HepG2 (cell line): Measurements from ENCODE around the gene MECR. TPM values are rescaled to one million over a fixed set of nuclear protein-coding genes. Genes with fewer than 3 reads are reported as not detected.

Experiments used
- CHD4 ChIP-seq: fragments of 200-600 bp; sonication (generic); IDR thresholded peaks from 2 replicates; pipeline ENCODE4 v1.7.0; 2017; ENCODE audit warnings: mild to moderate bottlenecking, low read length, borderline replicate concordance
- HDAC6 ChIP-seq: fragments of 200-600 bp; sonication (generic); IDR thresholded peaks from 2 replicates; pipeline ENCODE4 v1.7.0; 2017; ENCODE audit warnings: mild to moderate bottlenecking, antibody characterized with exemption, low read length, low read depth
- MEIS1 ChIP-seq: sonication (generic); formaldehyde crosslinking; IDR thresholded peaks from 2 replicates; pipeline ENCODE4 v1.9.0; 2021; ENCODE audit warnings: mild to moderate bottlenecking, missing genetic modification reagents, moderate library complexity, borderline replicate concordance
- MIER3 ChIP-seq: IDR thresholded peaks from 2 replicates; pipeline ENCODE4 v1.6.1; 2016; ENCODE audit warnings: missing compliant biosample characterization, borderline replicate concordance
- PLRG1 ChIP-seq: fragments of 450-650 bp; conservative IDR thresholded peaks from 2 replicates; pipeline ENCODE4 v1.6.1; 2016
- POLR2AphosphoS2 ChIP-seq: IDR thresholded peaks from 2 replicates; pipeline ENCODE4 v1.6.1; 2011; ENCODE audit warnings: low read depth, low read length, improper control_type of control experiment
- RFX1 ChIP-seq: fragments of 450-650 bp; IDR thresholded peaks from 2 replicates; pipeline ENCODE4 v1.6.1; 2017
- TARDBP ChIP-seq: sonication (generic); formaldehyde crosslinking; IDR thresholded peaks from 2 replicates; pipeline ENCODE4 v1.8.0; 2022; ENCODE audit warnings: mild to moderate bottlenecking, missing genetic modification reagents
- TGIF2 ChIP-seq: IDR thresholded peaks from 2 replicates; pipeline ENCODE4 v1.6.1; 2016; ENCODE audit warnings: control low read depth, missing compliant biosample characterization
- ZNF652 ChIP-seq: IDR thresholded peaks from 2 replicates; pipeline ENCODE4 v1.6.1; 2016; ENCODE audit warnings: low read depth, borderline replicate concordance
- polyA plus RNA-seq, 8 experiments: library from polyadenylated mRNA; depleted of rRNA in 3 of 8; stranded (reverse) in 7 of 8; unstranded in 1 of 8; fragments of >200 nt; fragmentation: Illumina TruSeq in 4 of 8; extraction: Trizol in 4 of 8; gene quantifications; 2 replicates each; pipeline versions ENCODE4 v1.2.1 to v1.2.3, GENCODE V29; 2011 to 2016; ENCODE audit warnings: low read depth in 4 of 8, missing spikeins in 1 of 8, mixed read lengths in 1 of 8; ENCODE audit not compliant: insufficient read depth in 1 of 8
- total RNA-seq, 5 experiments: library from RNA; depleted of rRNA; stranded (reverse); fragments of >200 nt; fragmentation: Illumina TruSeq; extraction: Trizol; gene quantifications; 2 replicates each; pipeline ENCODE4 v1.2.3, GENCODE V29; 2016; ENCODE audit warnings: low read depth in 1 of 5
- TF ChIP-seq, protein P1 (sequence below), 2 experiments: fragments of 450-650 bp in 1 of 2; sonication (generic) in 1 of 2; formaldehyde crosslinking in 1 of 2; IDR thresholded peaks; 2 replicates each; pipeline versions ENCODE4 v1.6.1 to v1.8.0; 2016 to 2022; ENCODE audit warnings: antibody characterized with exemption in 1 of 2, mild to moderate bottlenecking in 1 of 2, missing genetic modification reagents in 1 of 2

MECR gene
- total and polyA plus RNA-seq, 2 of the 13 experiments (the other 11 are each of a cell fraction or from before 2014, with no cell fraction given), result 18.8 to 24.9 TPM

DNA sequence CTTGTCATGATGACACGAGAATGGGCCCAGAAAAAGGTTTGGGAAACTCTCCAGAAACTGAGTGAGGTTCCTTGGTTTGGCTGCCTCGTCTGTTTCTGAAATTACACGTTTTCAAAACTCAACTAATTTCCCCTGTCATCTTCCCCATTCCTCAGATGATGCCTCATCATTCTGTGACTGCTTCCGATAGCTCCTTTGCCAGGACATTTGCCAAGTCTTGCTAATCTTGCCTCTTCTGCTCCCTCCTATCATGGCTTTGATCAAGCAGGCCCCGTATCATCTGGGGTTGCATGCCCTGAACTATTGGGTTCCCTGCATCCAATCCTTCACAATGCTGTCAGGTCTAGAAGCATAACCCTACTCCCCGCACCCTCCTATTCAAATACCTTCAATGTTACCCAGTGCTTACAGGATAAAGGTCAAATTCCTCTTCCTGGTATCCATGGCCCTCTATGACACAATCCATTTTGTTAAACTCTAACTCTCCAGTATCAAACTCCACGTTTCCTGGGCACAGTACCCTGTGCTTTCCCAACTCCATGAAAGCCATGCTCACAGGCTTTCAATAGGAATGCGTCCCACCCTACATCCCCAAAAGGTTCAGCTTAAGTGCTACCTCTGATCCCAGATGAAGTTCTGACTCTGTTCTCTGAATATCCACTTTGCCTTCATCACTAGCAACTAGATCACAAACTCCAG, 84.8 kb downstream of the MECR start (continued):
- TF ChIP-seq CHD4 (peak; percentile 73; the same call in 1 of the 2 replicates), TARDBP (CRISPR knock-in tag) (peak; percentile 24; the same call in 1 of the 2 replicates), TGIF2 (CRISPR knock-in tag) (peak; percentile 35; the same call in 1 of the 2 replicates), RFX1 (peak; percentile 10; the same call in 1 of the 2 replicates), HDAC6 (no peak), POLR2AphosphoS2 (no peak; the same call in 1 of the 2 replicates), MEIS1 (CRISPR knock-in tag) (no peak), PLRG1 (no peak), MIER3 (CRISPR knock-in tag) (no peak), ZNF652 (CRISPR knock-in tag) (no peak)
- TF ChIP-seq, protein P1, sequence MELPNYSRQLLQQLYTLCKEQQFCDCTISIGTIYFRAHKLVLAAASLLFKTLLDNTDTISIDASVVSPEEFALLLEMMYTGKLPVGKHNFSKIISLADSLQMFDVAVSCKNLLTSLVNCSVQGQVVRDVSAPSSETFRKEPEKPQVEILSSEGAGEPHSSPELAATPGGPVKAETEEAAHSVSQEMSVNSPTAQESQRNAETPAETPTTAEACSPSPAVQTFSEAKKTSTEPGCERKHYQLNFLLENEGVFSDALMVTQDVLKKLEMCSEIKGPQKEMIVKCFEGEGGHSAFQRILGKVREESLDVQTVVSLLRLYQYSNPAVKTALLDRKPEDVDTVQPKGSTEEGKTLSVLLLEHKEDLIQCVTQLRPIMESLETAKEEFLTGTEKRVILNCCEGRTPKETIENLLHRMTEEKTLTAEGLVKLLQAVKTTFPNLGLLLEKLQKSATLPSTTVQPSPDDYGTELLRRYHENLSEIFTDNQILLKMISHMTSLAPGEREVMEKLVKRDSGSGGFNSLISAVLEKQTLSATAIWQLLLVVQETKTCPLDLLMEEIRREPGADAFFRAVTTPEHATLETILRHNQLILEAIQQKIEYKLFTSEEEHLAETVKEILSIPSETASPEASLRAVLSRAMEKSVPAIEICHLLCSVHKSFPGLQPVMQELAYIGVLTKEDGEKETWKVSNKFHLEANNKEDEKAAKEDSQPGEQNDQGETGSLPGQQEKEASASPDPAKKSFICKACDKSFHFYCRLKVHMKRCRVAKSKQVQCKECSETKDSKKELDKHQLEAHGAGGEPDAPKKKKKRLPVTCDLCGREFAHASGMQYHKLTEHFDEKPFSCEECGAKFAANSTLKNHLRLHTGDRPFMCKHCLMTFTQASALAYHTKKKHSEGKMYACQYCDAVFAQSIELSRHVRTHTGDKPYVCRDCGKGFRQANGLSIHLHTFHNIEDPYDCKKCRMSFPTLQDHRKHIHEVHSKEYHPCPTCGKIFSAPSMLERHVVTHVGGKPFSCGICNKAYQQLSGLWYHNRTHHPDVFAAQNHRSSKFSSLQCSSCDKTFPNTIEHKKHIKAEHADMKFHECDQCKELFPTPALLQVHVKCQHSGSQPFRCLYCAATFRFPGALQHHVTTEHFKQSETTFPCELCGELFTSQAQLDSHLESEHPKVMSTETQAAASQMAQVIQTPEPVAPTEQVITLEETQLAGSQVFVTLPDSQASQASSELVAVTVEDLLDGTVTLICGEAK (IDR thresholded peaks at IDR 0.05), result no peak
- TF ChIP-seq, protein P1 (CRISPR knock-in tag; IDR thresholded peaks at IDR 0.05), result no peak
